ENCODE data around the gene EGLN1. TPM values are rescaled to one million over a fixed set of nuclear protein-coding genes. Genes with fewer than 3 reads are reported as not detected.

The EGLN1 gene
- total RNA-seq, 4 donors from 2014 or later: 17.6 to 65.1 (median 47.4) TPM

DNA sequence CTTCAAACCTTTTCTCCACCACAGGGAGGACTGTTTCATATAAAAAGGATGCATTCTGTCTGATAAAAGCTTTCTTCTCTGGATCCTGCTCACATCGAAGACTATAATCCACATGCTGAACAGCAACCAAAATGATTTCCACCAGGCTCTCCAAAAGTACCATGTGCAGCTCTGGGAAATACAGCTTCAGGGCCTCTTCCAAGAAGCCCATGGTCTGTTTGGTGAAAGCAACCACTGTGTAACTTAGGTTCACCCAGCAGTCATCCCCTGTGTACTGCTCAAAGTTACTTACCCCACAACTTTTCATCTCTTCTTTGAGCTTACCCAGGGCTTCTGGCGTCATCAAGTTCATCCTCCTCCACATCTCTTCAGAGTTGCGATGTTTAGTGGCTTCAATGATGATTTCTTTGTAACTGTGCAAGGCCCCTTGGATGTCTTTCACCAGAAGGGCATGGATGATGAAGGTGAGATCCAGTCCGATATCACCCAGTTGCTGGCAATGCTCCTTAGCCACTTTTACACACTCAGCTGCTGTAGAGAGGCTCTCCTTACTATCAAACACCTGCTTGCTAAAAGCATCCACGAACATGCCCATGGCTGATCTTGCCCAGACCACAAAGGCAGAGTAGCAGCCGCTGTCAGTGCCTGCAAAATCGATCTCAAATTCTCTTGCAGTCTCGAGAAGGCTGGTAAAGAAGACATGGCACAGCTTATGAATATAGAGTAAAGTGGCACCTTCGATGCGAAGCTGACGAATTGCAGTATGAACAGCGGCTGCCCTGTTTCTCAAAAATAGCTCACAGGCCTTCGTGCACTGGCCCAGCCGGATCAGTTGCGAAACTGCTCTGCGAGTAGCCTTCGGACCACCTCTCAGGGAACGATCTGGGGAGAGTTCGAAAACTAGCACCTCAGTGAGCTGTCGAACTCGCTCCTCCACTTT lies 86.2 kb downstream of the EGLN1 start:
- H3K4me3 ChIP-seq: peak overlapping the region; percentile 67 to 82
- H3K36me3 ChIP-seq: no peaks in the 10 kb centered on the region
- intact Hi-C loops (cut with DNase I; ENCODE audit: low total_unique reads): no loop called here
- TF ChIP-seq, protein P1, sequence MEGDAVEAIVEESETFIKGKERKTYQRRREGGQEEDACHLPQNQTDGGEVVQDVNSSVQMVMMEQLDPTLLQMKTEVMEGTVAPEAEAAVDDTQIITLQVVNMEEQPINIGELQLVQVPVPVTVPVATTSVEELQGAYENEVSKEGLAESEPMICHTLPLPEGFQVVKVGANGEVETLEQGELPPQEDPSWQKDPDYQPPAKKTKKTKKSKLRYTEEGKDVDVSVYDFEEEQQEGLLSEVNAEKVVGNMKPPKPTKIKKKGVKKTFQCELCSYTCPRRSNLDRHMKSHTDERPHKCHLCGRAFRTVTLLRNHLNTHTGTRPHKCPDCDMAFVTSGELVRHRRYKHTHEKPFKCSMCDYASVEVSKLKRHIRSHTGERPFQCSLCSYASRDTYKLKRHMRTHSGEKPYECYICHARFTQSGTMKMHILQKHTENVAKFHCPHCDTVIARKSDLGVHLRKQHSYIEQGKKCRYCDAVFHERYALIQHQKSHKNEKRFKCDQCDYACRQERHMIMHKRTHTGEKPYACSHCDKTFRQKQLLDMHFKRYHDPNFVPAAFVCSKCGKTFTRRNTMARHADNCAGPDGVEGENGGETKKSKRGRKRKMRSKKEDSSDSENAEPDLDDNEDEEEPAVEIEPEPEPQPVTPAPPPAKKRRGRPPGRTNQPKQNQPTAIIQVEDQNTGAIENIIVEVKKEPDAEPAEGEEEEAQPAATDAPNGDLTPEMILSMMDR (IDR thresholded peaks at IDR 0.05): no peak
- TF ChIP-seq POLR2A (IDR thresholded peaks at IDR 0.05): no peak
- no peak for DNase-seq
- H3K4me1 ChIP-seq: peaks cover 6 to 15% of the 10 kb centered on the region in 2 donors
- no peaks in the 10 kb centered on the region for H3K9me3 ChIP-seq
- H3K27ac ChIP-seq: no peak overlapping the region
- no peaks in the 10 kb centered on the region for H3K27me3 ChIP-seq

DNA sequence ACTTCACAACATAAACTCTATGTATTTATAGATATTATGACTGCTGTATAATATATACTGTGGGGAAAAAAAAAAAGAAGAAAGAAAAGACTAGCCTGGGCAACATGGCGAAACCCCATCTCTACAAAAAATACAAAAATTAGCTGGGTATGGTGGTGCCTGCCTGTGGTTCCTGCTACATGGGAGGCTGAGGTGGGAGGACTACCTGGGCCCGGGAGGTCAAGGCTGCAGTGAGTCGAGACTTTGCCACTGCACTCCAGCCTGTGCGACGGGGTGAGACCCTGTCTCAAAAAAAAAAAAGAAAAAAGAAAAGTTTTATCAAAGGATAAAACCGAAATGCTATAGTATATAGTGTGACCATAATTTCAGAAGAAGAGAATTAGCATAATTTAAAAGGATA lies 87.1 kb downstream of the EGLN1 start:
- Histone ChIP-seq H3K4me1 (peaks cover 6 to 15% of the 10 kb centered on the region in 2 donors), H3K27ac (no peak overlapping the region), H3K36me3 (no peaks in the 10 kb centered on the region), H3K4me3 (peak overlapping the region in 1 of 2 donors; percentile 1), H3K9me3 (no peaks in the 10 kb centered on the region), H3K27me3 (no peaks in the 10 kb centered on the region)
- no peak for DNase-seq
- intact Hi-C loops (cut with DNase I; ENCODE audit: low total_unique reads): no loop called here
- TF ChIP-seq POLR2A (IDR thresholded peaks at IDR 0.05): no peak
- TF ChIP-seq, protein P1 (IDR thresholded peaks at IDR 0.05): no peak

DNA sequence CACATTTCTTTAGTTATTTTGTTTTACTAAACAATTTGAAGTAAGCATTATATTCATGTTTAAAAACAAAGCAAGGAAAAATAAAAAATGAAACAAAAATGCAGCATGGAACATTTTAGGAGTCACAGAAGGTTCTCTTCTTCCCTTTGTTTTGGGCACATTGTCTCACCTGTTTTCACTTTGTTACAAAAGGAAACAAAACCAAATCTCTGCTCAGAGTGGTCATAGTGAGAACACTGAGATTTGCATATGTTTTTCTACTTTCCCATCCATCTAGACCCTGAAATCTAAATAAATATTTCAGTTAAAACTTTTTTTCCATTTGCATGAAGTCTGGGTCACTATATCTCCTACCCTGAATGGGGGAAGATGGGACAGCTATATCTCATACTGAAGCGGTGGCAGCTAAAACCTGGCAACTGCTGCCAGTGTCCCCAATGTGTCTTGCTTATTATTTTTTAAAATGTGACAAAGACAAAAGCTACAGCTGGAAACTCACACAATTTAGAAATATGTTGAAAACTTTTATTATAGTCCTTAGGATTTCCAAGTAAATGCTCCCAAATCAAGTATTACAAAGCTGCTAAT lies 87.9 kb downstream of the EGLN1 start:
- no peaks in the 10 kb centered on the region for H3K36me3 ChIP-seq
- no peaks in the 10 kb centered on the region for H3K9me3 ChIP-seq
- H3K4me1 ChIP-seq: peaks cover 6 to 8% of the 10 kb centered on the region in 2 donors
- no peak overlapping the region for H3K27ac ChIP-seq
- no peak for DNase-seq
- intact Hi-C loops (cut with DNase I; ENCODE audit: low total_unique reads): no loop called here
- H3K27me3 ChIP-seq: no peaks in the 10 kb centered on the region
- TF ChIP-seq, protein P1 (IDR thresholded peaks at IDR 0.05): no peak
- no peak for TF ChIP-seq POLR2A (IDR thresholded peaks at IDR 0.05)
- H3K4me3 ChIP-seq: peak overlapping the region in 1 of 2 donors; percentile 1

DNA sequence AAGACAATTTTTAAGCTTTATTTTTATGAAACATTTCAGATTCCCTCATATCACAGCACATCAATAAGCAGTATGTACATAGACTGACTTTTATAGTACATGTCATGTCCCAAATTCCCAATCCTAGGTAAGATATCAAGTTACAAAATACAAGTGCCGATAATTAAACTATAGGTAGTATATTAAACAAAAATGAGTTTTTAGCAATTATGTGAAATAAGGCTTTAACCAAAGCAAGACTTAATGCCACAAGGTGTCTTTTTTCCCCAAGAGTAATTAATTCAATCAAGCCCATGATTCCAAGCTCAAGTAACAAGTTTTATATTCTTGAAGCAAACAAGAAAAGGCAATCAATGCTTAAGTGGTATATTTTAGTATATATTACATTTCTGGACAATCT lies 89.3 kb downstream of the EGLN1 start:
- no peak for TF ChIP-seq POLR2A (IDR thresholded peaks at IDR 0.05)
- TF ChIP-seq, protein P1 (IDR thresholded peaks at IDR 0.05): no peak
- intact Hi-C loops (cut with DNase I; ENCODE audit: low total_unique reads): no loop called here
- no peaks in the 10 kb centered on the region for H3K9me3 ChIP-seq

DNA sequence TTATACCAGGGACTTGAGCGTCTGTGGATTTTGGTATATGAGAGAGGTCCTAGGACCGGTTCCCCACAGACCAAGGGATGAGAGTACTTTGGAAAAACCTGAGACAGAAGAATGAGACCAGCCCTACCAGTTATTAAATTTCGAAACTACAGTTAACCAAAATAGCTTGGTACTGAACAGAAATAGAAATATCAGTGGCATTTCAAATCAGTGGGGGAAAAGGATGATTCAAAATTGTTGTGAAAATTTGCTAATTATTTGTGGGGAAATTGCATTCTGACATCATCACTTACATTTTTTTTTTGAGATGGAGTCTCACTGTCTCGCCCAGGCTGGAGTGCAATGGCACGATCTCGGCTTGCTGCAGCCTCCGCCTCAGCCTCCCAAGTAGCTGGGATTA lies 92.6 kb downstream of the EGLN1 start:
- H3K27me3 ChIP-seq: no peaks in the 10 kb centered on the region

More for the DNA sequence above, 89.3 kb downstream of the EGLN1 start:
- H3K27me3 ChIP-seq: no peaks in the 10 kb centered on the region
- no peak overlapping the region for H3K27ac ChIP-seq
- no peaks in the 10 kb centered on the region for H3K36me3 ChIP-seq
- peaks cover 6 to 7% of the 10 kb centered on the region in 2 donors for H3K4me1 ChIP-seq
- DNase-seq: no peak
- H3K4me3 ChIP-seq: no peak overlapping the region

More for the DNA sequence above, 92.6 kb downstream of the EGLN1 start:
- no peak for DNase-seq
- no peaks in the 10 kb centered on the region for H3K36me3 ChIP-seq
- intact Hi-C loops (cut with DNase I; ENCODE audit: low total_unique reads): no loop called here
- peaks cover 0 to 5% of the 10 kb centered on the region in 2 donors for H3K4me1 ChIP-seq
- no peaks in the 10 kb centered on the region for H3K9me3 ChIP-seq
- H3K4me3 ChIP-seq: no peak overlapping the region
- H3K27ac ChIP-seq: no peak overlapping the region
- TF ChIP-seq, protein P1 (IDR thresholded peaks at IDR 0.05): no peak
- no peak for TF ChIP-seq POLR2A (IDR thresholded peaks at IDR 0.05)
